Caco-2 (cell line): ENCODE results near the gene IRGM. TPM values are rescaled to one million over a fixed set of nuclear protein-coding genes. Genes with fewer than 3 reads are reported as not detected.
"Not testable (repeated sequence)": the region's sequence is repeated elsewhere in the genome, so short reads cannot be mapped to it uniquely, and the experiment has no call there.

Experiments
- BruUV-seq: library from RNA; stranded (reverse); fragments of 400-500 nt; replicated peaks from 2 replicates; lab custom pipeline; 2021; lab: Mats Ljungman, UMichigan
- CTCF ChIA-PET: fragments of 300-600 bp; sonication (Branson Sonifier 250); formaldehyde crosslinking; loops from one replicate; lab custom pipeline; 2022; ENCODE audit warnings: antibody characterized with exemption; lab: Charles Lee
- POLR2A ChIA-PET: fragments of 300-600 bp; sonication (Branson Sonifier 250); formaldehyde crosslinking; loops from one replicate; lab custom pipeline; 2022; ENCODE audit warnings: antibody characterized with exemption; lab: Charles Lee
- DNase-seq, 2 experiments: peaks; one replicate each; pipeline versions ENCODE4 v3.0.0 to v3.0.0-alpha.2; 2020 to 2022
- H3K27me3 ChIP-seq: replicated peaks from 2 replicates; pipeline ENCODE4 v1.6.0; 2011; ENCODE audit warnings: low read length; ENCODE audit not compliant: control insufficient read depth, insufficient read depth
- H3K36me3 ChIP-seq: 2 replicates; pipeline ENCODE4 v1.5.1; 2011; ENCODE audit warnings: low read length; ENCODE audit not compliant: control insufficient read depth, insufficient read depth
- H3K4me1 ChIP-seq: fragments of 250-450 bp; sonication (Bioruptor Pico); 2 replicates; pipeline ENCODE4 v1.5.1; 2020; ENCODE audit warnings: mild to moderate bottlenecking
- H3K4me3 ChIP-seq: 2 replicates; pipeline ENCODE4 v1.5.1; 2011; ENCODE audit warnings: low read depth, mild to moderate bottlenecking, control low read depth, low read length
- H3K9me3 ChIP-seq: fragments of 250-450 bp; sonication (Bioruptor Pico); 2 replicates; pipeline ENCODE4 v1.5.1; 2020; ENCODE audit warnings: mild to moderate bottlenecking, moderate library complexity
- H3K27ac Mint-ChIP-seq: one replicate; pipeline ENCODE4 v1.8.0; 2022; ENCODE audit warnings: mixed read lengths; ENCODE audit not compliant: unreplicated experiment
- H3K27me3 Mint-ChIP-seq: one replicate; pipeline ENCODE4 v1.8.0; 2022; ENCODE audit warnings: mixed read lengths; ENCODE audit not compliant: insufficient read depth, unreplicated experiment
- H3K36me3 Mint-ChIP-seq: one replicate; pipeline ENCODE4 v1.8.0; 2022; ENCODE audit warnings: mild to moderate bottlenecking, mixed read lengths; ENCODE audit not compliant: insufficient read depth, unreplicated experiment
- H3K4me1 Mint-ChIP-seq: one replicate; pipeline ENCODE4 v1.8.0; 2022; ENCODE audit warnings: low read depth, mixed read lengths; ENCODE audit not compliant: unreplicated experiment
- H3K4me3 Mint-ChIP-seq: one replicate; pipeline ENCODE4 v1.8.0; 2022; ENCODE audit warnings: mild to moderate bottlenecking, moderate library complexity, mixed read lengths; ENCODE audit not compliant: unreplicated experiment
- H3K9me3 Mint-ChIP-seq: one replicate; pipeline ENCODE4 v1.8.0; 2022; ENCODE audit warnings: mixed read lengths; ENCODE audit not compliant: unreplicated experiment
- intact Hi-C: fragments of 100-400 bp; cut with micrococcal nuclease; formaldehyde crosslinking; loops from one replicate; pipeline ENCODE4 v1.10.0; 2022; ENCODE audit not compliant: unreplicated experiment
- total RNA-seq: library from RNA; stranded (reverse); gene quantifications from 2 replicates; pipeline ENCODE4 v1.2.3, GENCODE V29; 2022
- TF ChIP-seq, protein P1 (sequence below), 2 experiments: fragments of 200-600 bp in 1 of 2; IDR thresholded peaks; 1 replicate in 1 of 2; 2 replicates in 1 of 2; pipeline versions ENCODE4 v1.5.1 to v1.8.0; 2011 to 2022; ENCODE audit warnings: antibody characterized with exemption in 1 of 2, control low read depth in 1 of 2, inconsistent platforms in 1 of 2, low read depth in 1 of 2, low read length in 1 of 2, mild to moderate bottlenecking in 1 of 2, moderate library complexity in 1 of 2; ENCODE audit not compliant: insufficient read depth in 1 of 2, severe bottlenecking in 1 of 2, unreplicated experiment in 1 of 2

The IRGM gene
- total RNA-seq, 1 experiment from 2014 or later: 0.29 TPM

- H3K9me3 ChIP-seq: peaks cover 11% of the 10 kb centered on the region
- ChIA-PET CTCF (no interaction called here), POLR2A (no interaction called here)
- TF ChIP-seq, protein P1, sequence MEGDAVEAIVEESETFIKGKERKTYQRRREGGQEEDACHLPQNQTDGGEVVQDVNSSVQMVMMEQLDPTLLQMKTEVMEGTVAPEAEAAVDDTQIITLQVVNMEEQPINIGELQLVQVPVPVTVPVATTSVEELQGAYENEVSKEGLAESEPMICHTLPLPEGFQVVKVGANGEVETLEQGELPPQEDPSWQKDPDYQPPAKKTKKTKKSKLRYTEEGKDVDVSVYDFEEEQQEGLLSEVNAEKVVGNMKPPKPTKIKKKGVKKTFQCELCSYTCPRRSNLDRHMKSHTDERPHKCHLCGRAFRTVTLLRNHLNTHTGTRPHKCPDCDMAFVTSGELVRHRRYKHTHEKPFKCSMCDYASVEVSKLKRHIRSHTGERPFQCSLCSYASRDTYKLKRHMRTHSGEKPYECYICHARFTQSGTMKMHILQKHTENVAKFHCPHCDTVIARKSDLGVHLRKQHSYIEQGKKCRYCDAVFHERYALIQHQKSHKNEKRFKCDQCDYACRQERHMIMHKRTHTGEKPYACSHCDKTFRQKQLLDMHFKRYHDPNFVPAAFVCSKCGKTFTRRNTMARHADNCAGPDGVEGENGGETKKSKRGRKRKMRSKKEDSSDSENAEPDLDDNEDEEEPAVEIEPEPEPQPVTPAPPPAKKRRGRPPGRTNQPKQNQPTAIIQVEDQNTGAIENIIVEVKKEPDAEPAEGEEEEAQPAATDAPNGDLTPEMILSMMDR (IDR thresholded peaks at IDR 0.05; ENCODE audit: insufficient read depth in 1 of 2, low read depth in 1 of 2, low read length in 1 of 2, severe bottlenecking in 1 of 2, unreplicated experiment in 1 of 2): no peak
- no peak overlapping the region for H3K27ac Mint-ChIP-seq
- DNase-seq: no peak
- peaks cover 49% of the 10 kb centered on the region for H3K9me3 Mint-ChIP-seq
- H3K4me3 ChIP-seq: no peak overlapping the region
- no peak overlapping the region for H3K4me3 Mint-ChIP-seq
- H3K36me3 ChIP-seq: no peaks in the 10 kb centered on the region
- H3K27me3 Mint-ChIP-seq: no peaks in the 10 kb centered on the region
- BruUV-seq: no TSS peak
- H3K4me1 ChIP-seq: no peaks in the 10 kb centered on the region
- H3K36me3 Mint-ChIP-seq: no peaks in the 10 kb centered on the region
- H3K27me3 ChIP-seq: no peaks in the 10 kb centered on the region
- intact Hi-C loops: no loop called here
- H3K4me1 Mint-ChIP-seq: no peaks in the 10 kb centered on the region
Measured at GRCh38 chr5:150816946-150817345, 29.4 kb upstream of the IRGM start.

GRCh38 chr5:150829744-150830143 lies 16.6 kb upstream of the IRGM start:
- H3K9me3 ChIP-seq: peaks cover 34% of the 10 kb centered on the region
- TF ChIP-seq, protein P1 (IDR thresholded peaks at IDR 0.05; ENCODE audit: insufficient read depth in 1 of 2, low read depth in 1 of 2, low read length in 1 of 2, severe bottlenecking in 1 of 2, unreplicated experiment in 1 of 2): no peak
- no peak overlapping the region for H3K4me3 Mint-ChIP-seq
- no peaks in the 10 kb centered on the region for H3K4me1 ChIP-seq
- H3K36me3 Mint-ChIP-seq: no peaks in the 10 kb centered on the region
- no peaks in the 10 kb centered on the region for H3K27me3 ChIP-seq
- CTCF ChIA-PET: no interaction called here
- no peaks in the 10 kb centered on the region for H3K36me3 ChIP-seq
- no peaks in the 10 kb centered on the region for H3K27me3 Mint-ChIP-seq
- no peaks in the 10 kb centered on the region for H3K4me1 Mint-ChIP-seq
- H3K27ac Mint-ChIP-seq: no peak overlapping the region
- no TSS peak for BruUV-seq
- POLR2A ChIA-PET: no interaction called here
- no peak for DNase-seq
- peaks cover 35% of the 10 kb centered on the region for H3K9me3 Mint-ChIP-seq
- H3K4me3 ChIP-seq: no peak overlapping the region
- intact Hi-C loops: no loop called here

- POLR2A ChIA-PET, DNase-seq, BruUV-seq, H3K4me1 ChIP-seq, H3K36me3 Mint-ChIP-seq, H3K27me3 Mint-ChIP-seq, H3K27me3 ChIP-seq, H3K27ac Mint-ChIP-seq, CTCF ChIA-PET, H3K36me3 ChIP-seq, H3K4me3 ChIP-seq, intact Hi-C loops, H3K4me1 Mint-ChIP-seq, H3K4me3 Mint-ChIP-seq: not testable (repeated sequence)
- peaks cover 50% of the 10 kb centered on the region for H3K9me3 Mint-ChIP-seq
- H3K9me3 ChIP-seq: peaks cover 32% of the 10 kb centered on the region
Measured at GRCh38 chr5:150831821-150832220, 14.5 kb upstream of the IRGM start.

GRCh38 chr5:150836064-150836463 lies 10.3 kb upstream of the IRGM start:
- ChIA-PET POLR2A (no interaction called here), CTCF (no interaction called here)
- Mint-ChIP-seq H3K27ac (no peak overlapping the region), H3K4me1 (no peaks in the 10 kb centered on the region), H3K36me3 (no peaks in the 10 kb centered on the region), H3K4me3 (no peak overlapping the region), H3K27me3 (no peaks in the 10 kb centered on the region), H3K9me3 (peaks cover 44% of the 10 kb centered on the region)
- Histone ChIP-seq H3K36me3 (no peaks in the 10 kb centered on the region), H3K4me1 (no peaks in the 10 kb centered on the region), H3K9me3 (peaks cover 18% of the 10 kb centered on the region), H3K27me3 (no peaks in the 10 kb centered on the region; the same call in 1 of the 2 replicates), H3K4me3 (no peak overlapping the region)
- no TSS peak for BruUV-seq
- no peak for DNase-seq
- intact Hi-C loops: no loop called here
- TF ChIP-seq, protein P1 (IDR thresholded peaks at IDR 0.05; ENCODE audit: insufficient read depth in 1 of 2, low read depth in 1 of 2, low read length in 1 of 2, severe bottlenecking in 1 of 2, unreplicated experiment in 1 of 2): no peak
